Measurements from ENCODE around the gene TUBA1C. TPM values are rescaled to one million over a fixed set of nuclear protein-coding genes. Genes with fewer than 3 reads are reported as not detected.

TUBA1C gene
- total and polyA plus RNA-seq, 8 donors = 20.8 to 47.0 (median 33.7) TPM

DNA sequence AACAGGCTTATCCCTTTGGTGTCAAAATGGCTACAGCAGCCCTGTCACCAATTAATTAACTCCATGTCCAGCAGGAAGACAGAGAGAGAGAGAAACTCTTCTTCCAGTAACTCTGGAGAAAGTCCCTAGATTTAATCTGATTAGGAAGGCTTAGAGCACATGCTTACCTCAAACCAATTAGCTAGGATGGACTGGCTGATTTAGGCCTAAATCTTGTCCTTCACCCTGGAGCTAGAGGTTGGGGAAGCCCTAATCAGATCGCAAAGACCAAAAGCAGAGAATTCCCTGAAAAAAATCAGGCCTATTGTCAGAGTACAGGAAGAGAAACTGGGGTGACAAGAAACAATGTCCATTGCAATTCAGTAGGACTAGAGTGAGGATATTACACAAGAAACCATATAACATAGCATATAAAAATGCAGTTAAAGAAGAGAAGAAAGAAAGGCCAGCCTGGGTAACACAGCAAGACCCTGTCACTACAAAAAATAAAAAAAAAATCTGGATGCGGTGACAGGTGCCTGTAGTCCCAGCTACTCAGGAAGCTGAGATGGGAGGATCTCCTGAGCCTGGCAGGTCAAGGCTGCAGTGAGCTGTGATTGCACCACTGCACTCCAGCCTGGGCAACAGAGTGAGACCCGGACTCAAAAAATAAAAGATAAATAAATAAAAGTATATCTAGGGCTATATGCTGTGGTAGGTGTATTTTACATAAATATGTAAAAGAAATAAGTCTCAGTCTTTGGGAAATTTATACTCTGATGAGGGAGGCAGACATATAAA lies 41.1 kb upstream of the TUBA1C start:
- no peak for DNase-seq
- Histone ChIP-seq H3K4me1 (no peaks in the 10 kb centered on the region), H3K9me3 (no peaks in the 10 kb centered on the region), H3K36me3 (no peaks in the 10 kb centered on the region), H3K27ac (peak overlapping the region in 2 of 4 donors; percentile 56 to 75), H3K27me3 (no peaks in the 10 kb centered on the region), H3K4me3 (no peak overlapping the region)
- FAIRE-seq = no peak
- 76% methylated on average over 3 of the region's 3 CpGs for WGBS, 2 donors
- intact Hi-C loops (cut with DNase I) = no loop called here
- no peak for ATAC-seq
- no peak for TF ChIP-seq CTCF (IDR thresholded peaks at IDR 0.05)

DNA sequence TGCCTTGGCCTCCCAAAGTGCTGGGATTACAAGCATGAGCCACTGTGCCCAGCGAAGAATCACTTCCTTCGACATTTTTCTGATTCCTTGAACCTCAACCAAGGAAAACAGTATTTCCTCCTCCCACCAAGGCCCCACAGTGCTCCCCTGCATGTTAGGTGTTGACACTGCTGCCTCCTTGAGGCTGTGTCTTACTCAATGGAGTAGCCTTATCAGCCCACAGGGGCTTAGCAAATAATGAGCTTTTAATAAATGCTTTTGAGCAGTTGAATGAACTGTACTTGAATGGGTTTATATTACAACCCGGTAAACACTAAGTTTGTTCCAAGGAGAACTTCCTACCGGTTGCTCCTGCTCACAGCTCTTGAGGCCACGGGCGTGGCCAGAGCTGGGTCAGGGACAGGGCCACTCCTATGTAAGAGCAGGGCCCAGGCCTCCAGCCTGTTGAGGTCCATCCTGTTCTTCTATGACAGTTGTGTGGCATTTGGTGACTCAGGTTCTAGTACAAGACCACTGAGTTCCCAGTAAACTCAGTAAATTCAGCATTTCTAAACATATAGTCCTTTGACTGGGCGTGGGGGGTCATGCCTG lies 39.2 kb upstream of the TUBA1C start:
- Histone ChIP-seq H3K27me3 (no peaks in the 10 kb centered on the region), H3K4me3 (no peak overlapping the region), H3K9me3 (no peaks in the 10 kb centered on the region), H3K4me1 (no peaks in the 10 kb centered on the region), H3K36me3 (no peaks in the 10 kb centered on the region), H3K27ac (no peak overlapping the region)
- FAIRE-seq (no peak), DNase-seq (no peak), ATAC-seq (no peak)
- no peak for TF ChIP-seq CTCF (IDR thresholded peaks at IDR 0.05)
- WGBS, 2 donors = 76 to 77% methylated on average over 7 of the region's 7 CpGs
- intact Hi-C loops (cut with DNase I) = no loop called here

DNA sequence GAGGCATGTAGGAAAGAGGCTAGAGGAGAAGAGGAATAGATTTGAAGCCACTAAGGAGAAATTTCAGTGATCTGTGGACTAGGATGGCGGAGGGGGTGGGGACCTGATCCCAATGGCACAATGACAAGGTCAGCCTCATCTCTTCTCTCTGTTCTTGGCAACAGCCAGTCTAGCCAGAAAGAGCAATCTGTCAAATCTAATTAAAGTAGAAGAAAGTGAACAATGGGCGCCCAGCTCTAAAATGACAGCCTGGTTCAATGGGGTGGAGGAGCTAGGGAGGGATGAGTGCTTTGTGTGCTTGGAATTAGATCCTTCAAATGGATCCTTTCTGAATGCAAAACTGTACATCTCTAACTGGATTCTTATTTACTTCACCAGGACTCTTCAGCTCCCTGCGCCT lies 37.2 kb upstream of the TUBA1C start:
- ATAC-seq (no peak), FAIRE-seq (no peak), DNase-seq (no peak)
- Histone ChIP-seq H3K27ac (no peak overlapping the region), H3K27me3 (no peaks in the 10 kb centered on the region), H3K36me3 (no peaks in the 10 kb centered on the region), H3K4me1 (peaks cover 0 to 3% (median 0%) of the 10 kb centered on the region in 3 donors), H3K9me3 (no peaks in the 10 kb centered on the region), H3K4me3 (no peak overlapping the region)
- WGBS, 2 donors = 87 to 92% methylated on average over 3 of the region's 3 CpGs
- intact Hi-C loops (cut with DNase I) = no loop called here
- no peak for TF ChIP-seq CTCF (IDR thresholded peaks at IDR 0.05)

- intact Hi-C loops (cut with DNase I) = no loop called here
- Histone ChIP-seq H3K36me3 (no peaks in the 10 kb centered on the region), H3K4me1 (peaks cover 0 to 4% (median 4%) of the 10 kb centered on the region in 3 donors), H3K27me3 (no peaks in the 10 kb centered on the region), H3K27ac (no peak overlapping the region), H3K4me3 (no peak overlapping the region), H3K9me3 (no peaks in the 10 kb centered on the region)
- WGBS, 2 donors = 74 to 88% methylated on average over 3 of the region's 3 CpGs
- FAIRE-seq = no peak
- TF ChIP-seq CTCF (IDR thresholded peaks at IDR 0.05) = no peak
- DNase-seq = no peak
- ATAC-seq = no peak
Observed at GRCh38 chr12:49228653-49229052, 36.2 kb upstream of the TUBA1C start.

All from pancreas (tissue), 10 donors.